GM18907 (cell line): Measurements from ENCODE around the gene LRMDA.

Source experiments
- ATAC-seq: cut with Tn5 transposase; IDR thresholded peaks from one replicate; pipeline ENCODE4 v1.9.1; 2021; ENCODE audit warnings: mild to moderate bottlenecking, moderate library complexity; ENCODE audit not compliant: unreplicated experiment

The LRMDA gene

GRCh38 chr10:76393875-76394706 is 962.7 kb downstream of the LRMDA start:
- no peak for ATAC-seq

- ATAC-seq = no peak
These were observed 963.3 kb downstream of the LRMDA start for GRCh38 chr10:76394707-76395042.

GRCh38 chr10:76395251-76395650 is 963.8 kb downstream of the LRMDA start:
- no peak for ATAC-seq

GRCh38 chr10:76396134-76396533 is 964.7 kb downstream of the LRMDA start:
- ATAC-seq = no peak

GRCh38 chr10:76397181-76398042 is 966.0 kb downstream of the LRMDA start:
- no peak for ATAC-seq

- ATAC-seq = no peak
These were observed 966.8 kb downstream of the LRMDA start for GRCh38 chr10:76398043-76398710.

- ATAC-seq = no peak
These were observed 967.8 kb downstream of the LRMDA start for GRCh38 chr10:76399226-76399625.

GRCh38 chr10:76401006-76401405 is 969.6 kb downstream of the LRMDA start:
- no peak for ATAC-seq

- no peak for ATAC-seq
These were observed 972.5 kb downstream of the LRMDA start for GRCh38 chr10:76403912-76404311.

- ATAC-seq = no peak
These were observed 973.1 kb downstream of the LRMDA start for GRCh38 chr10:76404531-76404930.

GRCh38 chr10:76405922-76406321 is 974.5 kb downstream of the LRMDA start:
- no peak for ATAC-seq

GRCh38 chr10:76408646-76409045 is 977.2 kb downstream of the LRMDA start:
- no peak for ATAC-seq

GRCh38 chr10:76411729-76412435 is 980.5 kb downstream of the LRMDA start:
- ATAC-seq = no peak

GRCh38 chr10:76415554-76415953 is 984.1 kb downstream of the LRMDA start:
- no peak for ATAC-seq

- ATAC-seq = no peak
These were observed 985.2 kb downstream of the LRMDA start for GRCh38 chr10:76416642-76417041.

GRCh38 chr10:76420725-76421124 is 989.3 kb downstream of the LRMDA start:
- no peak for ATAC-seq

- ATAC-seq = no peak
These were observed 991.3 kb downstream of the LRMDA start for GRCh38 chr10:76422769-76423168.

GRCh38 chr10:76428551-76429367 is 997.3 kb downstream of the LRMDA start:
- no peak for ATAC-seq

- no peak for ATAC-seq
These were observed 998.1 kb downstream of the LRMDA start for GRCh38 chr10:76429368-76430060.
